Testis (tissue), 3 donors: ENCODE results near the gene F2RL1. TPM values are rescaled to one million over a fixed set of nuclear protein-coding genes. Genes with fewer than 3 reads are reported as not detected.

Source experiments
- DNase-seq: peaks from one replicate; pipeline ENCODE4 v3.0.0-alpha.2; 2019
- H3K27ac ChIP-seq, 2 donors: fragments of 200-600 bp; sonication (generic); one replicate each; pipeline ENCODE4 v1.5.1; 2019
- H3K27me3 ChIP-seq: fragments of 200-600 bp; sonication (generic); one replicate; pipeline ENCODE4 v1.5.1; 2019
- H3K36me3 ChIP-seq: fragments of 200-600 bp; sonication (generic); one replicate; pipeline ENCODE4 v1.5.1; 2017; ENCODE audit warnings: low read depth; ENCODE audit errors: missing control alignments
- H3K4me1 ChIP-seq: fragments of 200-600 bp; sonication (generic); one replicate; pipeline ENCODE4 v1.5.1; 2019
- H3K4me3 ChIP-seq, 2 donors: fragments of 200-600 bp; sonication (generic); one replicate each; pipeline ENCODE4 v1.5.1; 2017 to 2019
- H3K9me3 ChIP-seq: fragments of 200-600 bp; sonication (generic); one replicate; pipeline ENCODE4 v1.5.1; 2017
- CTCF ChIP-seq, 3 experiments: fragments of 450-650 bp in 2 of 3; fragments of 200-600 bp in 1 of 3; sonication (generic) in 1 of 3; IDR thresholded peaks; one replicate each; pipeline ENCODE4 v1.5.1; 2016 to 2019; ENCODE audit warnings: antibody characterized with exemption in 3 of 3, mild to moderate bottlenecking in 2 of 3, moderate library complexity in 1 of 3
- POLR2A ChIP-seq: fragments of 450-650 bp; IDR thresholded peaks from one replicate; pipeline ENCODE4 v1.6.1; 2017; ENCODE audit warnings: antibody characterized with exemption, mild to moderate bottlenecking, moderate library complexity
- WGBS, 2 donors: methylation state at CpG; one replicate each; pipeline ENCODE4 v1.1.5; 2018; 5-methylcytosine and 5-hydroxymethylcytosine counted together
- intact Hi-C: fragments of 100-400 bp; cut with DNase I; formaldehyde crosslinking; loops from one replicate; pipeline ENCODE4 v1.15.1; 2023; ENCODE audit warnings: low total_unique reads
- polyA plus RNA-seq: library from polyadenylated mRNA; stranded (reverse); fragments of 350-450 nt; fragmentation: Illumina TruSeq; extraction: RNeasy Lipid Tissue Mini Kit (QIAGEN cat#74804); gene quantifications from one replicate; pipeline ENCODE4 v1.2.3, GENCODE V29; 2014; ENCODE audit warnings: low read depth, low replicate concordance; ENCODE audit not compliant: insufficient read depth
- total RNA-seq, 2 donors: library from RNA; depleted of rRNA; stranded (reverse); fragments of >200 nt; gene quantifications; one replicate each; pipeline ENCODE4 v1.2.3, GENCODE V29; 2016

The F2RL1 gene
- total and polyA plus RNA-seq, 3 donors from 2014 or later: 0.68 to 2.3 (median 1.1) TPM

- Histone ChIP-seq H3K9me3 (no peaks in the 10 kb centered on the region), H3K27me3 (no peaks in the 10 kb centered on the region), H3K4me3 (no peak overlapping the region), H3K27ac (no peak overlapping the region), H3K36me3 (no peaks in the 10 kb centered on the region), H3K4me1 (no peaks in the 10 kb centered on the region)
- intact Hi-C loops: no loop called here
- 89 to 95% methylated on average over 2 of the region's 2 CpGs for WGBS, 2 donors
- DNase-seq: no peak
- TF ChIP-seq CTCF (IDR thresholded peaks at IDR 0.05): no peak
- TF ChIP-seq POLR2A: no peak
These were observed 17.4 kb downstream of the F2RL1 start for GRCh38 chr5:76836181-76836580.

- no peak for DNase-seq
- Histone ChIP-seq H3K27me3 (no peaks in the 10 kb centered on the region), H3K9me3 (no peaks in the 10 kb centered on the region), H3K27ac (no peak overlapping the region), H3K4me3 (no peak overlapping the region), H3K36me3 (no peaks in the 10 kb centered on the region), H3K4me1 (no peaks in the 10 kb centered on the region)
- no peak for TF ChIP-seq CTCF (IDR thresholded peaks at IDR 0.05)
- TF ChIP-seq POLR2A: no peak
- intact Hi-C loops: no loop called here
- 71 to 79% methylated on average over 4 of the region's 4 CpGs for WGBS, 2 donors
These were observed 17.8 kb downstream of the F2RL1 start for GRCh38 chr5:76836585-76836984.

- no peak overlapping the region for H3K27ac ChIP-seq
- no peaks in the 10 kb centered on the region for H3K36me3 ChIP-seq
- no peaks in the 10 kb centered on the region for H3K9me3 ChIP-seq
- intact Hi-C loops: no loop called here
- H3K4me3 ChIP-seq: no peak overlapping the region
- no peaks in the 10 kb centered on the region for H3K27me3 ChIP-seq
- H3K4me1 ChIP-seq: no peaks in the 10 kb centered on the region
- no peak for DNase-seq
- TF ChIP-seq CTCF (IDR thresholded peaks at IDR 0.05) (no peak), POLR2A (no peak)
- WGBS, 2 donors: 59 to 67% methylated on average over 7 of the region's 7 CpGs
These were observed 19.8 kb downstream of the F2RL1 start for GRCh38 chr5:76838481-76839261.

GRCh38 chr5:76841361-76841760 is 22.5 kb downstream of the F2RL1 start:
- H3K36me3 ChIP-seq: no peaks in the 10 kb centered on the region
- no peak for TF ChIP-seq POLR2A
- no peak for TF ChIP-seq CTCF (IDR thresholded peaks at IDR 0.05)
- H3K4me3 ChIP-seq: no peak overlapping the region
- H3K9me3 ChIP-seq: no peaks in the 10 kb centered on the region
- no peak overlapping the region for H3K27ac ChIP-seq
- no peak for DNase-seq
- intact Hi-C loops: no loop called here
- H3K27me3 ChIP-seq: no peaks in the 10 kb centered on the region
- H3K4me1 ChIP-seq: no peaks in the 10 kb centered on the region
- 81 to 90% methylated on average over 3 of the region's 3 CpGs for WGBS, 2 donors

GRCh38 chr5:76845890-76846289 is 27.1 kb downstream of the F2RL1 start:
- WGBS, 2 donors: 70 to 96% methylated on average over 3 of the region's 3 CpGs
- H3K9me3 ChIP-seq: no peaks in the 10 kb centered on the region
- H3K27me3 ChIP-seq: no peaks in the 10 kb centered on the region
- no peak for TF ChIP-seq CTCF (IDR thresholded peaks at IDR 0.05)
- no peak for TF ChIP-seq POLR2A
- H3K27ac ChIP-seq: no peak overlapping the region
- intact Hi-C loops: no loop called here
- no peaks in the 10 kb centered on the region for H3K4me1 ChIP-seq
- H3K36me3 ChIP-seq: no peaks in the 10 kb centered on the region
- no peak overlapping the region for H3K4me3 ChIP-seq
- no peak for DNase-seq
